ENCODE measurements around the gene NELL1. TPM values are rescaled to one million over a fixed set of nuclear protein-coding genes. Genes with fewer than 3 reads are reported as not detected.
"Not testable (repeated sequence)": the region's sequence is repeated elsewhere in the genome, so short reads cannot be mapped to it uniquely, and the experiment has no call there.

Gene NELL1
- total and polyA plus RNA-seq, 2 donors (not counting 3 experiments of a cell fraction or from before 2014, with no cell fraction given), result not detected

- dilution Hi-C loops (cut with MboI; ENCODE audit: extremely low pct_ligation_motif_present, low sequenced_read_pairs), result no loop called here
- Histone ChIP-seq H2AFZ (ENCODE audit: low read depth, low read length) (no peak overlapping the region), H3K9ac (replicated peaks; ENCODE audit: extremely low read depth, insufficient read depth, low read length) (no peak overlapping the region), H3K9me1 (replicated peaks; ENCODE audit: control insufficient read depth, extremely low read depth, insufficient read depth, low read length) (no peaks in the 10 kb centered on the region), H4K20me1 (replicated peaks; ENCODE audit: control insufficient read depth, extremely low read depth, insufficient read depth, low read length) (no peaks in the 10 kb centered on the region), H3K27ac (ENCODE audit: insufficient read depth, low read depth, low read length) (no peak overlapping the region), H3K4me1 (ENCODE audit: control insufficient read depth, extremely low read depth, insufficient read depth, low read length) (no peaks in the 10 kb centered on the region), H3K79me2 (ENCODE audit: control insufficient read depth, insufficient read depth, low read length) (no peaks in the 10 kb centered on the region), H3K36me3 (ENCODE audit: control insufficient read depth in 2 of 2, extremely low read depth in 1 of 2, insufficient read depth in 2 of 2, low read length in 2 of 2) (no peaks in the 10 kb centered on the region), H3K27me3 (ENCODE audit: control insufficient read depth in 2 of 2, insufficient read depth in 2 of 2, low read length in 2 of 2) (no peaks in the 10 kb centered on the region), H3K9me3 (replicated peaks; ENCODE audit: control insufficient read depth, insufficient read depth, low read length) (peaks cover 2% of the 10 kb centered on the region), H3K4me3 (replicated peaks in 1 of 3; ENCODE audit: insufficient read depth in 1 of 3, low read depth in 1 of 3, low read length in 3 of 3) (no peak overlapping the region), H3K4me2 (ENCODE audit: insufficient read depth, low read length) (no peak overlapping the region)
- DNase-seq (ENCODE audit: low read depth, low spot score) (no peak), FAIRE-seq (no peak)
- POLR2A ChIA-PET, result no interaction called here
- CTCF ChIA-PET, result no interaction called here
- intact Hi-C loops (cut with micrococcal nuclease), result no loop called here
- no TSS peak for BruUV-seq (replicated peaks)
- TF ChIP-seq EZH2 (IDR thresholded peaks at IDR 0.05; ENCODE audit: borderline replicate concordance, low read depth, low read length, severe bottlenecking) (no peak), JUN (IDR thresholded peaks at IDR 0.05; ENCODE audit: borderline replicate concordance, insufficient read depth, insufficient read length, low read depth) (no peak), FOS (IDR thresholded peaks at IDR 0.05; ENCODE audit: borderline replicate concordance, insufficient read depth, low read length) (no peak), GATA2 (IDR thresholded peaks at IDR 0.05; ENCODE audit: insufficient read depth, insufficient read length, low read depth, low read length) (no peak), CTCF (IDR thresholded peaks at IDR 0.05; ENCODE audit: extremely low read depth in 1 of 2, insufficient read depth in 1 of 2, low read depth in 1 of 2, low read length in 2 of 2) (no peak), POLR2A (IDR thresholded peaks at IDR 0.05; ENCODE audit: low read depth, low read length) (no peak), MYC (IDR thresholded peaks at IDR 0.05; ENCODE audit: low read depth, low read length) (no peak), POLR2AphosphoS5 (IDR thresholded peaks at IDR 0.05; ENCODE audit: insufficient read depth, low read depth, low read length) (no peak), MAX (IDR thresholded peaks at IDR 0.05; ENCODE audit: insufficient read depth, insufficient read length) (no peak)
Measured at GRCh38 chr11:21268036-21268435, 598.6 kb downstream of the NELL1 start.

- H3K9ac ChIP-seq (replicated peaks; ENCODE audit: extremely low read depth, insufficient read depth, low read length); H3K4me3 ChIP-seq (replicated peaks in 1 of 3; ENCODE audit: insufficient read depth in 1 of 3, low read depth in 1 of 3, low read length in 3 of 3); H3K4me1 ChIP-seq (ENCODE audit: control insufficient read depth, extremely low read depth, insufficient read depth, low read length); dilution Hi-C loops (cut with MboI; ENCODE audit: extremely low pct_ligation_motif_present, low sequenced_read_pairs); H3K9me3 ChIP-seq (replicated peaks; ENCODE audit: control insufficient read depth, insufficient read depth, low read length); BruUV-seq (replicated peaks); H4K20me1 ChIP-seq (replicated peaks; ENCODE audit: control insufficient read depth, extremely low read depth, insufficient read depth, low read length); CTCF ChIA-PET; H3K27ac ChIP-seq (ENCODE audit: insufficient read depth, low read depth, low read length); FAIRE-seq; DNase-seq (ENCODE audit: low read depth, low spot score); H3K9me1 ChIP-seq (replicated peaks; ENCODE audit: control insufficient read depth, extremely low read depth, insufficient read depth, low read length); H3K36me3 ChIP-seq (ENCODE audit: control insufficient read depth in 2 of 2, extremely low read depth in 1 of 2, insufficient read depth in 2 of 2, low read length in 2 of 2); H3K27me3 ChIP-seq (ENCODE audit: control insufficient read depth in 2 of 2, insufficient read depth in 2 of 2, low read length in 2 of 2); POLR2A ChIA-PET; H2AFZ ChIP-seq (ENCODE audit: low read depth, low read length); H3K79me2 ChIP-seq (ENCODE audit: control insufficient read depth, insufficient read depth, low read length); H3K4me2 ChIP-seq (ENCODE audit: insufficient read depth, low read length); intact Hi-C loops (cut with micrococcal nuclease): not testable (repeated sequence)
Measured at GRCh38 chr11:21272139-21272538, 602.8 kb downstream of the NELL1 start.

All from endothelial cell of umbilical vein (primary cell).